GM12878 (cell line): ENCODE results near the gene ALDH1L1. TPM values are rescaled to one million over a fixed set of nuclear protein-coding genes. Genes with fewer than 3 reads are reported as not detected.
A peak's percentile ranks its signal among the peaks of the same experiment; 100 is the strongest.

Source experiments
- ATAC-seq: fragments of 200-7000 bp; cut with Tn5 transposase; 3 replicates; pipeline ENCODE4 v1.9.1; 2020; ENCODE audit warnings: mild to moderate bottlenecking, moderate library complexity
- BruUV-seq: library from RNA; stranded (reverse); fragments of 400-500 nt; replicated peaks from 2 replicates; lab custom pipeline; 2021; lab: Mats Ljungman, UMichigan
- CTCF ChIA-PET: fragments of 300-600 bp; sonication (Branson Sonifier 250); formaldehyde crosslinking; extraction: SDS; loops from one replicate; lab custom pipeline; 2021; ENCODE audit warnings: inconsistent platforms; lab: Yijun Ruan, JAX
- POLR2A ChIA-PET: fragments of 350-600 bp; formaldehyde crosslinking; extraction: SDS; loops from one replicate; lab custom pipeline; 2021; ENCODE audit warnings: inconsistent platforms; lab: Charles Lee
- RAD21 ChIA-PET: fragments of 300-600 bp; sonication (Branson Sonifier 250); formaldehyde crosslinking; loops from one replicate; lab custom pipeline; 2023; ENCODE audit warnings: antibody characterized with exemption; ENCODE audit not compliant: unreplicated experiment; lab: Charles Lee
- SMC1A ChIA-PET: fragments of 300-600 bp; sonication (Branson Sonifier 250); formaldehyde crosslinking; loops from one replicate; lab custom pipeline; 2023; ENCODE audit not compliant: unreplicated experiment, uncharacterized antibody; lab: Charles Lee
- DNase-seq: peaks from one replicate; pipeline ENCODE4 v3.0.0-alpha.2; 2011; ENCODE audit warnings: low read depth, low spot score
- FAIRE-seq: peaks from 3 replicates; lab custom pipeline; 2011; peaks lifted over from hg19 to GRCh38; lab: Jason Lieb, UNC
- H2AFZ ChIP-seq: 2 replicates; pipeline ENCODE4 v1.6.0; 2011; ENCODE audit warnings: low read depth, low read length, control low read depth; ENCODE audit not compliant: control insufficient read depth
- H3K27ac ChIP-seq: 2 replicates; pipeline ENCODE4 v1.5.1; 2011; ENCODE audit warnings: control low read depth; ENCODE audit not compliant: control insufficient read depth, insufficient read depth
- H3K27me3 ChIP-seq, 2 experiments: replicated peaks in 1 of 2; 2 replicates each; pipeline versions ENCODE4 v1.6.0 to v1.6.1; 2011; ENCODE audit warnings: low read length in 1 of 2; ENCODE audit not compliant: control insufficient read depth in 2 of 2, insufficient read depth in 2 of 2
- H3K36me3 ChIP-seq, 2 experiments: 2 replicates each; pipeline ENCODE4 v1.5.1; 2011; ENCODE audit warnings: low read length in 1 of 2; ENCODE audit not compliant: control insufficient read depth in 2 of 2, insufficient read depth in 2 of 2
- H3K4me1 ChIP-seq: 2 replicates; pipeline ENCODE4 v1.6.1; 2011; ENCODE audit warnings: mild to moderate bottlenecking, low read length, moderate library complexity, mixed read lengths; ENCODE audit not compliant: control insufficient read depth, insufficient read depth
- H3K4me2 ChIP-seq: 2 replicates; pipeline ENCODE4 v1.6.0; 2011; ENCODE audit warnings: control low read depth; ENCODE audit not compliant: control insufficient read depth, insufficient read depth
- H3K4me3 ChIP-seq: fragments of 200-600 bp; sonication (generic); 2 replicates; pipeline ENCODE4 v1.5.1; 2016
- H3K79me2 ChIP-seq: 2 replicates; pipeline ENCODE4 v1.6.0; 2011; ENCODE audit warnings: low read length; ENCODE audit not compliant: control insufficient read depth, insufficient read depth
- H3K9ac ChIP-seq: 2 replicates; pipeline ENCODE4 v1.8.0; 2011; ENCODE audit warnings: low read length, control low read depth, mixed read lengths; ENCODE audit not compliant: control insufficient read depth, insufficient read depth
- H3K9me3 ChIP-seq: replicated peaks from 3 replicates; pipeline ENCODE4 v1.5.1; 2011; ENCODE audit warnings: mild to moderate bottlenecking, low read length; ENCODE audit not compliant: control insufficient read depth, insufficient read depth
- H4K20me1 ChIP-seq: 2 replicates; pipeline ENCODE4 v1.6.0; 2011; ENCODE audit not compliant: control insufficient read depth, insufficient read depth
- ATF3 ChIP-seq: IDR thresholded peaks from 2 replicates; pipeline ENCODE4 v1.6.1; 2011; ENCODE audit warnings: low read depth, mild to moderate bottlenecking, low read length, moderate library complexity, borderline replicate concordance; ENCODE audit errors: extremely low read depth
- GABPA ChIP-seq: IDR thresholded peaks from 2 replicates; pipeline ENCODE4 v1.6.1; 2014; ENCODE audit warnings: antibody characterized with exemption, low read depth, mild to moderate bottlenecking, inconsistent platforms
- HSF1 ChIP-seq: fragments of 150-350 bp; IDR thresholded peaks from 2 replicates; pipeline ENCODE4 v1.6.1; 2014; ENCODE audit warnings: mild to moderate bottlenecking, low read depth, low read length
- KDM1A ChIP-seq: fragments of 200-600 bp; sonication (generic); IDR thresholded peaks from 2 replicates; pipeline ENCODE4 v1.6.1; 2016; ENCODE audit warnings: borderline replicate concordance
- NFYB ChIP-seq: IDR thresholded peaks from 2 replicates; pipeline ENCODE4 v1.6.1; 2011; ENCODE audit warnings: low read depth, mild to moderate bottlenecking, low read length, improper control_type of control experiment, moderate library complexity; ENCODE audit not compliant: insufficient read depth
- RAD51 ChIP-seq: fragments of 450-650 bp; IDR thresholded peaks from 2 replicates; pipeline ENCODE4 v1.6.1; 2016; ENCODE audit warnings: moderate library complexity, mild to moderate bottlenecking, inconsistent platforms
- TAF1 ChIP-seq: IDR thresholded peaks from 2 replicates; pipeline ENCODE4 v1.6.1; 2011; ENCODE audit warnings: mild to moderate bottlenecking, low read depth, low read length, borderline replicate concordance
- YY1 ChIP-seq: IDR thresholded peaks from 2 replicates; pipeline ENCODE4 v1.6.1; 2011; ENCODE audit warnings: low read depth, mild to moderate bottlenecking, low read length
- WGBS: methylation state at CpG from one replicate; pipeline ENCODE4 v1.1.6; 2016; ENCODE audit warnings: low lambda C conversion rate; ENCODE audit not compliant: insufficient replicate concordance, insufficient coverage; ENCODE audit errors: missing lambda C conversion rate; 5-methylcytosine and 5-hydroxymethylcytosine counted together
- in situ Hi-C: fragments of 300-500 bp; cut with MboI; formaldehyde crosslinking; loops from 9 replicates; pipeline ENCODE4 v1.14.3; 2018; ENCODE audit warnings: mixed read lengths
- intact Hi-C: fragments of 100-400 bp; cut with micrococcal nuclease; formaldehyde crosslinking; loops from one replicate; pipeline ENCODE4 v1.14.2; 2022; ENCODE audit not compliant: unreplicated experiment
- polyA plus RNA-seq, 11 experiments: library from polyadenylated mRNA; depleted of rRNA in 4 of 11; unstranded in 6 of 11; stranded (reverse) in 5 of 11; fragments of >200 nt; fragmentation: Nextera tagmentation in 4 of 11; fragmentation: Illumina TruSeq in 1 of 11; extraction: Ambion mirVana in 4 of 11; extraction: Trizol in 1 of 11; gene quantifications; 1 replicate in 1 of 11; 2 replicates in 10 of 11; pipeline versions ENCODE4 v1.2.1 to v1.2.3, GENCODE V29; 2011 to 2016; ENCODE audit warnings: inconsistent platforms in 2 of 11, missing spikeins in 2 of 11, low read depth in 1 of 11
- total RNA-seq, 4 experiments: library from RNA; depleted of rRNA in 3 of 4; stranded (reverse); fragments of >200 nt in 3 of 4; fragmentation: Illumina TruSeq in 1 of 4; extraction: Trizol in 1 of 4; gene quantifications; 2 replicates each; pipeline versions ENCODE4 v1.2.1 to v1.2.3, GENCODE V29; 2013 to 2021
- TF ChIP-seq, protein P1 (sequence below): IDR thresholded peaks from 2 replicates; pipeline ENCODE4 v1.6.1; 2011; ENCODE audit warnings: borderline replicate concordance, low read depth, mild to moderate bottlenecking, moderate library complexity, mixed read lengths, low read length; ENCODE audit not compliant: insufficient read depth; ENCODE audit errors: extremely low read length

Gene ALDH1L1
- total and polyA plus RNA-seq, 10 of the 15 experiments (the other 5 are each of a cell fraction or from before 2014, with no cell fraction given), result 0.04 to 18.2 (median 0.45) TPM

GRCh38 chr3:126156468-126156867, 23.9 kb downstream of the ALDH1L1 start:
- TF ChIP-seq, protein P1, sequence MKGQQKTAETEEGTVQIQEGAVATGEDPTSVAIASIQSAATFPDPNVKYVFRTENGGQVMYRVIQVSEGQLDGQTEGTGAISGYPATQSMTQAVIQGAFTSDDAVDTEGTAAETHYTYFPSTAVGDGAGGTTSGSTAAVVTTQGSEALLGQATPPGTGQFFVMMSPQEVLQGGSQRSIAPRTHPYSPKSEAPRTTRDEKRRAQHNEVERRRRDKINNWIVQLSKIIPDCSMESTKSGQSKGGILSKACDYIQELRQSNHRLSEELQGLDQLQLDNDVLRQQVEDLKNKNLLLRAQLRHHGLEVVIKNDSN, result peak; percentile 70
- TF ChIP-seq NFYB (peak; percentile 65), RAD51 (peak; percentile 41; the same call in 1 of the 2 replicates), ATF3 (peak; percentile 4; the same call in 1 of the 2 replicates), GABPA (no peak)
- ATAC-seq (no peak), FAIRE-seq (no peak), DNase-seq (no peak)
- BruUV-seq, result no TSS peak
- H3K27me3 ChIP-seq, result no peaks in the 10 kb centered on the region; a peak in 1 of 4 replicates
- intact Hi-C loops, result no loop called here
- H3K79me2 ChIP-seq, result no peaks in the 10 kb centered on the region
- ChIA-PET CTCF (no interaction called here), POLR2A (interaction anchor here (1.0 kb wide), 1 partner anchor 42 kb away, joined by 3 read pairs; no protein-coding TSS in a partner anchor), RAD21 (no interaction called here), SMC1A (interaction anchor here (1.2 kb wide), 1 partner anchor 42 kb away, joined by 3 read pairs; no protein-coding TSS in a partner anchor)
- no peaks in the 10 kb centered on the region for H3K36me3 ChIP-seq
- H3K4me2 ChIP-seq, result no peak overlapping the region
- no peak overlapping the region for H3K9ac ChIP-seq
- H3K9me3 ChIP-seq, result no peaks in the 10 kb centered on the region
- no peaks in the 10 kb centered on the region for H3K4me1 ChIP-seq
- no peak overlapping the region for H2AFZ ChIP-seq
- 76% methylated on average over 7 of the region's 8 CpGs for WGBS
- no peak overlapping the region for H3K27ac ChIP-seq
- H3K4me3 ChIP-seq, result no peak overlapping the region
- no peaks in the 10 kb centered on the region for H4K20me1 ChIP-seq
- in situ Hi-C loops, result no loop called here

- H3K27ac ChIP-seq, result no peak overlapping the region
- H3K4me1 ChIP-seq, result no peaks in the 10 kb centered on the region
- no peaks in the 10 kb centered on the region for H3K36me3 ChIP-seq
- in situ Hi-C loops, result no loop called here
- SMC1A ChIA-PET, result interaction anchor here (1.2 kb wide), 1 partner anchor 43 kb away, joined by 3 read pairs; no protein-coding TSS in a partner anchor
- H2AFZ ChIP-seq, result no peak overlapping the region
- H4K20me1 ChIP-seq, result no peaks in the 10 kb centered on the region
- 38% methylated on average over 6 of the region's 6 CpGs for WGBS
- POLR2A ChIA-PET, result no interaction called here
- no peak for TF ChIP-seq HSF1
- TF ChIP-seq KDM1A, result no peak
- TF ChIP-seq TAF1, result no peak
- no peak for TF ChIP-seq YY1
- BruUV-seq, result no TSS peak
- ATAC-seq, result no peak
- H3K4me3 ChIP-seq, result no peak overlapping the region
- no peaks in the 10 kb centered on the region for H3K9me3 ChIP-seq
- no peak overlapping the region for H3K4me2 ChIP-seq
- H3K79me2 ChIP-seq, result no peaks in the 10 kb centered on the region
- no peak for FAIRE-seq
- intact Hi-C loops, result no loop called here
- CTCF ChIA-PET, result no interaction called here
- H3K27me3 ChIP-seq, result no peaks in the 10 kb centered on the region; a peak in 1 of 4 replicates
- H3K9ac ChIP-seq, result no peak overlapping the region
- RAD21 ChIA-PET, result no interaction called here
- no peak for DNase-seq
These were observed 24.6 kb downstream of the ALDH1L1 start for GRCh38 chr3:126155819-126156218.
